H1 (cell line): ENCODE results near the gene TEX55.

Experiments
- CBX5 ChIP-seq: fragments of 300-800, 300-1000 bp; sonication (generic); IDR thresholded peaks from 2 replicates; pipeline ENCODE4 v1.7.1; 2016; ENCODE audit warnings: antibody characterized with exemption, low read length, low read depth
- CTCF ChIP-seq, 3 experiments: IDR thresholded peaks; 1 replicate in 2 of 3; 2 replicates in 1 of 3; pipeline versions ENCODE4 v1.5.1 to v1.6.1; 2011; ENCODE audit warnings: low read length in 3 of 3, mild to moderate bottlenecking in 3 of 3, inconsistent platforms in 2 of 3, low read depth in 1 of 3, moderate library complexity in 1 of 3; ENCODE audit not compliant: insufficient read depth in 1 of 3; ENCODE audit errors: control extremely low read depth in 1 of 3
- EP300 ChIP-seq, 2 experiments: IDR thresholded peaks; 1 replicate in 1 of 2; 2 replicates in 1 of 2; pipeline ENCODE4 v1.6.1; 2011 to 2012; ENCODE audit warnings: low read depth in 2 of 2, low read length in 2 of 2, mild to moderate bottlenecking in 2 of 2, borderline replicate concordance in 1 of 2, inconsistent platforms in 1 of 2, moderate library complexity in 1 of 2
- EZH2 ChIP-seq: fragments of 200-600 bp; sonication (generic); IDR thresholded peaks from 2 replicates; pipeline ENCODE4 v1.7.1; 2012; ENCODE audit warnings: low read depth, mild to moderate bottlenecking, moderate library complexity, low read length, inconsistent platforms; ENCODE audit not compliant: severe bottlenecking
- POLR2A ChIP-seq, 2 experiments: IDR thresholded peaks; 1 replicate in 1 of 2; 2 replicates in 1 of 2; pipeline ENCODE4 v1.6.1; 2011; ENCODE audit warnings: low read depth in 2 of 2, low read length in 2 of 2, mild to moderate bottlenecking in 2 of 2; ENCODE audit errors: control extremely low read depth in 1 of 2
- POLR2AphosphoS5 ChIP-seq: IDR thresholded peaks from 2 replicates; pipeline ENCODE4 v1.6.1; 2011; ENCODE audit warnings: low read depth, low read length
- RFX5 ChIP-seq: IDR thresholded peaks from 2 replicates; pipeline ENCODE4 v1.6.1; 2011; ENCODE audit warnings: low read depth, low read length, improper control_type of control experiment, borderline replicate concordance
- SIRT6 ChIP-seq: IDR thresholded peaks from one replicate; pipeline ENCODE4 v1.7.1; 2012; ENCODE audit warnings: low read length, inconsistent platforms
- TAF1 ChIP-seq: IDR thresholded peaks from 2 replicates; pipeline ENCODE4 v1.6.1; 2011; ENCODE audit warnings: mild to moderate bottlenecking, low read depth, low read length
- TBP ChIP-seq: IDR thresholded peaks from 2 replicates; pipeline ENCODE4 v1.6.1; 2011; ENCODE audit warnings: low read depth, low read length, improper control_type of control experiment
- TF ChIP-seq, protein P1 (sequence below): IDR thresholded peaks from 2 replicates; pipeline ENCODE4 v1.6.1; 2012; ENCODE audit warnings: inconsistent platforms

GRCh38 chr3:119145500-119146167, at the start of gene TEX55:
- peak; percentile 3 to 84 (median 61) for TF ChIP-seq CTCF (IDR thresholded peaks at IDR 0.05; ENCODE audit: control extremely low read depth in 1 of 3, insufficient read depth in 1 of 3, low read depth in 1 of 3, low read length in 3 of 3)
- no peak for TF ChIP-seq SIRT6
- TF ChIP-seq TBP: no peak
- TF ChIP-seq EZH2: no peak
- TF ChIP-seq TAF1: no peak
- TF ChIP-seq, protein P1, sequence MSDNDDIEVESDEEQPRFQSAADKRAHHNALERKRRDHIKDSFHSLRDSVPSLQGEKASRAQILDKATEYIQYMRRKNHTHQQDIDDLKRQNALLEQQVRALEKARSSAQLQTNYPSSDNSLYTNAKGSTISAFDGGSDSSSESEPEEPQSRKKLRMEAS: peak; percentile 75
- TF ChIP-seq CBX5: no peak
- no peak for TF ChIP-seq POLR2AphosphoS5
- no peak for TF ChIP-seq EP300 (IDR thresholded peaks at IDR 0.05; ENCODE audit: borderline replicate concordance in 1 of 2, low read depth in 2 of 2, low read length in 2 of 2)
- no peak for TF ChIP-seq RFX5
- no peak for TF ChIP-seq POLR2A (IDR thresholded peaks at IDR 0.05; ENCODE audit: control extremely low read depth in 1 of 2, low read depth in 2 of 2, low read length in 2 of 2)
